Retinal pigment epithelial cell (primary cell): ENCODE results near the gene COL27A1.

ENCODE experiments used
- DNase-seq: peaks from one replicate; pipeline ENCODE4 v3.0.0-alpha.2; 2010; ENCODE audit warnings: low read depth
- H3K4me3 ChIP-seq: 2 replicates; pipeline ENCODE4 v1.5.1; 2011; ENCODE audit warnings: mild to moderate bottlenecking, low read length, control low read depth, moderate library complexity
- TF ChIP-seq, protein P1 (sequence below): conservative IDR thresholded peaks from 2 replicates; pipeline ENCODE4 v1.5.1; 2011; ENCODE audit warnings: low read depth, low read length, control low read depth, inconsistent platforms

COL27A1 gene

DNA sequence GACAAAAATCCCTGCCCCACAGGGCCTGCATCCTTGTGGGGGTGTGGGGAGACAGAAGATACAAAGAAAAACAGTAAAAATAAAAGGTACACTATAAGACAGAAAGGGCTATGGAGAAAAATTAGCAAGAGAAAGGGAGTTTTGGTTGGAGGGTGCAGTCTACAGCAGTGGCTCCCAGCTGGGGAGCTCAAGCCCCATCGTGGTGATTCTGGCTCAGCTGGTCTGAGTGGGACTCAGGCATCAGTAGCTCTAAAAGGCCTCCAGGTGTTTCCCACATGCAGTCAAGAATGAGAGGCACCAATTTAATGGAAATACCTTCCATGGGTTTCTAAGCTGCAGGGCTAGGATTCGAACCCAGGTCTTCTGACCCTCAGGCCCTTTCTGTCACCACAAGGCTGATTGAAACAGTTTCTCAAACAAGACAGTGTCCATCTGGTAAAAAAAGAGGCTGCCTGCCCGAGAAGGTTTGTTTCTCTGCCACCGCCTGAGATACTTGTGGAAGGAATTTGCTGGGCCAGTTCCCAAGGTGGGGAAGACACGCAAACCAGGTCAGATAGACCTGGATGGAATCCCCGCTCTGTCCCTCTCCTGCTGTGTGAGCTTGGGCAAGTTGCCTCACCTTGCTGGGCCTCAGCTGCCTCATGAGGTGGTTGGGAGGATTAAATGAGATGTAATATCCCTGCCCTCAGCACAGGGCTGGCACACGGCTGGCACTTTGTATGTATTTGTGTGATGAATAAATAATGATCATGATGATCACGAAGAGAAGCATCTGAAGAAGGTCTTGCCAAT lies 43.1 kb downstream of the COL27A1 start:
- DNase-seq: no peak
- TF ChIP-seq, protein P1, sequence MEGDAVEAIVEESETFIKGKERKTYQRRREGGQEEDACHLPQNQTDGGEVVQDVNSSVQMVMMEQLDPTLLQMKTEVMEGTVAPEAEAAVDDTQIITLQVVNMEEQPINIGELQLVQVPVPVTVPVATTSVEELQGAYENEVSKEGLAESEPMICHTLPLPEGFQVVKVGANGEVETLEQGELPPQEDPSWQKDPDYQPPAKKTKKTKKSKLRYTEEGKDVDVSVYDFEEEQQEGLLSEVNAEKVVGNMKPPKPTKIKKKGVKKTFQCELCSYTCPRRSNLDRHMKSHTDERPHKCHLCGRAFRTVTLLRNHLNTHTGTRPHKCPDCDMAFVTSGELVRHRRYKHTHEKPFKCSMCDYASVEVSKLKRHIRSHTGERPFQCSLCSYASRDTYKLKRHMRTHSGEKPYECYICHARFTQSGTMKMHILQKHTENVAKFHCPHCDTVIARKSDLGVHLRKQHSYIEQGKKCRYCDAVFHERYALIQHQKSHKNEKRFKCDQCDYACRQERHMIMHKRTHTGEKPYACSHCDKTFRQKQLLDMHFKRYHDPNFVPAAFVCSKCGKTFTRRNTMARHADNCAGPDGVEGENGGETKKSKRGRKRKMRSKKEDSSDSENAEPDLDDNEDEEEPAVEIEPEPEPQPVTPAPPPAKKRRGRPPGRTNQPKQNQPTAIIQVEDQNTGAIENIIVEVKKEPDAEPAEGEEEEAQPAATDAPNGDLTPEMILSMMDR: no peak
- H3K4me3 ChIP-seq: no peak overlapping the region

DNA sequence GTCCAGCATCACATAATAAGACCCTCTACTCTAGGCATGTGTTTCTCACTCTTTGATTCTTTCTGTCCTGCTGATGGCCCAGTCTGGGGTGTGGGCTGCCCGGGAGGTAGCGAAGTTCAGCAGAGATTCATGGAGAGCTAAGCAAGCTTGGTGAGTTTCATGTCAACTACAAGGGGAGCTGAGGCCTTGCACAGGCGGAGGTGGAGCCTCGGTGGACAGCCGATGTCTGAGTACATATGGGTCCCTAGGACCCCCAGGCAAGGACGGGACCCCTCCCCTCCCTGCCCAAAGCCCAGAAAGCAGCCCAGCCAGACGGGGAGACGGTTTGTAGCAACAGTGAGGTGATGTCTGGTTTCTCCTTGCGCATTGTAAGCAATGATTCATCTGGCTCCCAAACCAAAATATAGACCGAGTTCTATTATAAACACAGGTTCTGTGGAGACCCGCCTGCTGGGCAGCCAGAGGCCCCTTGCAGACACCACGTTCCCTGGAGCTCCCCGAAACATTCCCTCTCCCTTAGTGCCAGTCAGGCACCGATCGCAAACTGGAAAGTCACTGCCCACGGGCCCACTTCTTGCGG lies 45.5 kb downstream of the COL27A1 start:
- no peak overlapping the region for H3K4me3 ChIP-seq
- no peak for DNase-seq
- TF ChIP-seq, protein P1: no peak

DNA sequence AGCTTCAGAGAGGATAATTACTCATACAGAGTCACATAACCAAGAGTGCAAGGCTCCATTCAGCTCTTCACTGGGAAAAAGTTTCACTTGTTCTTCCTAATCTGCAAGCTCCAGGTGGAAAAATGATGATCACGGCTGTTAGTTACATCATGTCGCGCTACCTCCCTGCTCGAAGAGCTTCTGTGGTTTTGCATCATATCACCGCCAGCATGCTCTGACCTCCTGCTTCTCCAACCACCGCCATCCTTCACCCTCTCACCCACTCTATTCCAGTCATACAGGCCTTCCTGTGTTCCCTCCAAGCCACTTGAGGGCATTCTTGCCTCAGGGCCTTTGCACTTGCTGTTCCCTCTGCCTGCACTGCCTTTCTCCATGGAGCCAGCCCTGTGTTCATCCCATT lies 47.1 kb downstream of the COL27A1 start:
- DNase-seq: no peak
- TF ChIP-seq, protein P1: no peak
- H3K4me3 ChIP-seq: no peak overlapping the region

DNA sequence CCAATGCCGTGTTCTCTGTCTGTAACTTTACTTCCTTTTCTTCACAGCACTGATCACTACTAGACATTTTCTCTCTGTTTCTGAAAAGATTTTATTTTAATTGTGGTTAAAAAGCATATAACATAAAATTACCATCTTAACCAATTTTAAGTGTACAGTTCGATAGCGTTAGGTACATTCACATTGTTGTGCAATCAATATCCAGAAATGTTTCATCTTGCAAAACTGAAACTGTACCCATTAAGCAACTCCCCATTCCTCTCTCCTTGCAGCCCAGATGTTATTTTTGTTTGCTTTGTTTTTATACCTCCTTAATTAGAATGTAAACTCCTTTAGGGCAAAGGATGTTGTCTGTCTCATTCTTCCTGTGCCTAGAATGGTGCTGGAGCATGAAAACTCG lies 47.5 kb downstream of the COL27A1 start:
- no peak overlapping the region for H3K4me3 ChIP-seq
- TF ChIP-seq, protein P1: no peak
- no peak for DNase-seq

DNA sequence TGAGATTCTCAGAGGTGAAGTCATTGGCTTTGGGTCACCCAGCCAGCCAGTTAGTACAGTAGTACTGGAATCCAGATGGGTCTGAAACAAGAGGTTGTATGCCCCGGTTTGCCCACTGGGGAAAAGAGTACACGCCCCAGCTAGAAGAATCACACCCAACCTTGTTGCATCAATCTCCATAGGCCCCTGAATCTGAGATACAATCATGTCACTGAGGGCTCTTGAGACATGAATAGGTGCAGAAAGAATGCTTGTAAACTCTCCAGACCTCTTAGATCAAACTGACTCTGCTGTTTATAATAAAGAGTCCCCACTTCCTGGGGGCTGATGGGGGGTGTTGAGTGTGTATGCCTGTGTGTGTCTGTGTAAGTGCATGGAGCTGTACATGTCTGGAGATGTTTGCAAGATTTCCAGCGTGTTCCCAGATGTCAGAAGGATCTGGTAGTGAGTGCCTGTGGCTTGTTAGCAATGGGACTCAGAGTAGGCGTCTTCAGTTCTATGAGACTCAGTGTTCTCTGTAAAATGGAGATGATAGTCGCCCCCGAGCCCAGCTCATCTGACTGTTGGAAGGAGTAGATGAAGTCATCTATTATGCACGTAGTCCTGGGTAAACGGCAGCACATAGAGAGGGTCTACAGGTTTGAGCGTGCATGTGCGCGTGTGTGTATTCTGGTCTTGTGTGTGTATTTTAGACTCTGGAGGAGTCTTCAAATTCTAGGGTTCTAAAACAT lies 48.2 kb downstream of the COL27A1 start:
- no peak for DNase-seq
- H3K4me3 ChIP-seq: no peak overlapping the region
- TF ChIP-seq, protein P1: no peak

DNA sequence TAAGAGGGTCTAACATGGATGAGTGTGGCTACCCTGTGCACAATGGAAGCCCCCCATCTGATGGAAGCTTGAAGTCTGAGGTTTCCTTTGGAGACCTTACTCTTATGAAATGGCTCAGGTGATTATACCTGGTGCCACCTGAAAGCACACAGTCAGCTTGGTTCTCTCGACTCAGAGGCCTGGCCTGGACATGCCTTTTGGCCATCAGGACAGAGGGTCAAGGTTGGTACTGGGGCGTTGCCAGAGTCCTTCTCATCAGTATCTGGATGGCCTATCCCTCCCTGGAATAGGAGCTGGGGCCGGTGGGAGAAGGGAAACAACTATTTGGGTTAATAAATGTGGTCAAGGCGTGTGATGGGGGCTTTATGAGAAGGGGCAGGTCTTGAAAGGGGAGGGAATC lies 48.9 kb downstream of the COL27A1 start:
- no peak overlapping the region for H3K4me3 ChIP-seq
- no peak for DNase-seq
- TF ChIP-seq, protein P1: no peak
